HG02759 (cell line): ENCODE measurements around the gene DNAJC28.

Experiments used
- ATAC-seq: cut with Tn5 transposase; IDR thresholded peaks from one replicate; pipeline ENCODE4 v1.9.1; 2021; ENCODE audit warnings: mild to moderate bottlenecking, moderate library complexity; ENCODE audit not compliant: unreplicated experiment

DNAJC28 gene

DNA sequence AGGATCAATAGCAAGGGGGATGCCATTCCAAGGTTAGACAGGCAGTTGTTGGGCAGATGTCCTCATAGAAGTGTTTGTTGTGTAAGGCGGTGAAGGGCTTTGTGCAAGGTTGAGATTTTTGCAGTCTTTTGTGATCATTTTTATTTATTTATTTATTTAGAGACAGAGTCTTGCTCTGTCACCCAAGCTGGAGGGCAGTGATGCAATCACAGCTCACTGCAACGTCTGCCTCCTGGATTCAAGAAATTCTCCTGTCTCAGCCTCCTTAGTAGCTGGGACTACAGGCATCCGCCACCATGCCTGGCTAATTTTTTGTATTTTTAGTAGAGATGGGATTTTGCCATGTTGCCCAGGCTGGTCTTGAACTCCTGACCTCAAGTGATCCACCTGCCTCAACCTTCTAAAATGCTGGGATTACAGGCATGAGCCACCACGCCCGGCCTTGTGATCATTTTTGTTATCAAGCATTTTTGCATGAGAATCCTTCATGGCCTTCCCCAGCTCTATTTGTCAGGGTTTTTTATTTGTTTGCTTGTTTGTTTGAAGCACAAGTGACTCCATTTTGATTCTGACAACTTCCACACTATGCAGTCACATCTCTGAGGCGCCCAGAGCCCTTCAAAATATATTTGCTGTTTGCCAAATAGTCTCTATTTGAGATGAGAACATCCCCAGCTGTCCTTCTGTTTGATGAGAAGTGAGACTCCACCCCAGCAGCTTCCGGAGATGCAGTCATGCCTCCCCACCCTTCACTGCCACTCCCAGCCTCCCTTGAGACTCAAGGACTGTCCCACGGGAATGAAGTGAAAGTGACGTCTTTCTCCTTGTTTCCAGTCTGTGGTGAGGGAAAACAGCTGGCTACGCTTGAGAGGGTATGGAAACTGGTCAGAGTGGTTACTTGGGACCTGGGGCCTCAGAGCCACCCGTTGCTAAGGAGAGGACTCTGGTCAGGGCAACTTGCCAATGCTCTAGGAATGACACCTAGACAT is 49.7 kb downstream of the DNAJC28 start:
- ATAC-seq: peak; percentile 72
